NCI-H748 treated with DMSO at 0.1 percent for 48 hours (cell line): ENCODE measurements around the gene CAAP1.
"Not testable (repeated sequence)": the region's sequence is repeated elsewhere in the genome, so short reads cannot be mapped to it uniquely, and the experiment has no call there.

Experiments used
- DNase-seq: peaks from one replicate; lab custom pipeline; 2025; lab: John Stamatoyannopoulos, UW

CAAP1 gene, protein sequence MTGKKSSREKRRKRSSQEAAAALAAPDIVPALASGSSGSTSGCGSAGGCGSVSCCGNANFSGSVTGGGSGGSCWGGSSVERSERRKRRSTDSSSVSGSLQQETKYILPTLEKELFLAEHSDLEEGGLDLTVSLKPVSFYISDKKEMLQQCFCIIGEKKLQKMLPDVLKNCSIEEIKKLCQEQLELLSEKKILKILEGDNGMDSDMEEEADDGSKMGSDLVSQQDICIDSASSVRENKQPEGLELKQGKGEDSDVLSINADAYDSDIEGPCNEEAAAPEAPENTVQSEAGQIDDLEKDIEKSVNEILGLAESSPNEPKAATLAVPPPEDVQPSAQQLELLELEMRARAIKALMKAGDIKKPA

DNA sequence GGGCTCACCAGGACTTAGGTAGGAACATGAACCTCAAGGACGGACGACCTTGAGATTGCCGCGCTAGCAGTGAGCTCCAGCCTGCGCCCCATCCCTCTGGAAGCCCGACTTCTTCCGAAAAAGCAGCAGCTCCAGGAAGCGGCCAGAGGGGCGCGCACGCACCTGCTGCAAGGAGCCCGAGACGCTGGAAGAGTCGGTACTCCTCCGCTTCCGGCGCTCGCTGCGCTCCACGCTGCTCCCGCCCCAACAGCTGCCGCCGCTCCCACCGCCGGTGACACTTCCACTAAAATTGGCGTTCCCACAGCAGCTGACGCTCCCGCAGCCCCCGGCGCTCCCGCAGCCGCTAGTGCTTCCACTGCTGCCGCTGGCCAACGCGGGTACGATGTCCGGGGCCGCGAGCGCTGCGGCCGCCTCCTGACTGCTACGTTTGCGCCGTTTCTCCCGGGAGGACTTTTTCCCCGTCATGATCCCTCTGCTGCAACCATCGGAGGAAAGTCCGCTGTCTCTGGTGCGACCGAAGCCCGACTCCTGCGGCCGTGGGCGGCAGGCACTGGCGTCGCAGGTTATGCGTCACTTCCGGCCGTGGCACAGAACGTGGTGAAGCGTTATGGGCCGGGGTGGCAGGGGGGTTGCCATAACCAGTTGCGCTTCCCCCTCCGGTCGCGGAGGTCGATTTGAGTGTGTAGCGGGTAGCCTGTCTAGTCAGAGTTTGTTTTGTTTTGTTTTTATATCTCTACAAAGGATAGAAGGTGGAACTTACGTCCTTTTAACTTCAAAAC is at the start of gene CAAP1:
Gene CAAP1, minus strand, starts transcription at position 552 of the 779 bp plus-strand sequence. Its CDS starts 87 bp downstream, at position 465.
- DNase-seq: peak; percentile 80

DNA sequence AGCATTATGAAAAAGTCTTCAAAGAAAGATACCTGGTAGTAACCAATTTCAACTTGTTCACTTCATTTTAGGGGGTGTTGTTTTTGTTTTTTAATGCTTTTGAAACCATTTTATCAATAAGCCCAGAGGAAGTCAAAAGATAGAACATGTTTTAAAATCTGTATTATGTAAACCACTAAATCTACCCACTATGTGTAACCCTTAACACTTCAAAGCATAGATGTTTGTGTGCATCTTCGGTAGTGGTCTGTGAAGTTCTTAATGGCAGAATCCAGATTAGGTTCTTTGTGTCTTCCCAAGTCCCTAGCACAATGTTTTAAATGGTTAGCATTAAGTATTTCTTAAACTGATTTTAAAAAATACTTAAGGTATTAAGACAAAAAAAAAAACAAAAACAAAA is 48.2 kb upstream of the CAAP1 start:
- DNase-seq: no peak

DNA sequence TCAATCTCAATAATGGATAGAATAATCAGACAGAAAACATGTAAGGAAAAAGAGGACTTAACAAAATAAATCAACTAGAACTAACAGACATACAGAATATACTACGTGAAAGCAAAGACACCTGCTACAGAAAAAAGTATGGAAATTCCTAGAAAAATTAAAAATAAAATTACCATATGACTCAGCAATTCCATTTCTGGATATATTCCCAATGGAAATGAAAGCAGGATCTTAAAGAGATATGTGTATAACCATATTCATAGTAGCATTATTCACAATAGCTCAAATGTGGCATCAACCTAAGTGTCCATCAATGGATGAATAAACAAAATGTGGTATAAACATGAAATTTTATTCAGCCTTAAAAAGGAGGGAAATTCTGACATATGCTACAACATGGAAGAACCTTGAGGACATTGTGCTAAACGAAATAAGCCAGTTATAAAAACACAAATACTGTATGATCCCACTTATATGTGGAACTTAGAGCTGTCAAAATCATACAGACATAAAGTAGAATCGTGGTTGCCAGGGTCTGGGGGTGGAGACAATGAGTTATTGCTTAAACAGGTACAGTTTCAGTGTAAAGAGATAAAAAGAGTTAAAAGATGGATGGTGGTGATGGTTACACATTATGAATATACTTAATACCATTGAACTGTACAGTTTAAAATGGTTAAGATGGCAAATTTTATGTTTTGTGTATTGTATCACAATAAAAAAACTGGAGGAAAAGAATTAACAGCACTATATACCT is 47.5 kb upstream of the CAAP1 start:
- no peak for DNase-seq

DNA sequence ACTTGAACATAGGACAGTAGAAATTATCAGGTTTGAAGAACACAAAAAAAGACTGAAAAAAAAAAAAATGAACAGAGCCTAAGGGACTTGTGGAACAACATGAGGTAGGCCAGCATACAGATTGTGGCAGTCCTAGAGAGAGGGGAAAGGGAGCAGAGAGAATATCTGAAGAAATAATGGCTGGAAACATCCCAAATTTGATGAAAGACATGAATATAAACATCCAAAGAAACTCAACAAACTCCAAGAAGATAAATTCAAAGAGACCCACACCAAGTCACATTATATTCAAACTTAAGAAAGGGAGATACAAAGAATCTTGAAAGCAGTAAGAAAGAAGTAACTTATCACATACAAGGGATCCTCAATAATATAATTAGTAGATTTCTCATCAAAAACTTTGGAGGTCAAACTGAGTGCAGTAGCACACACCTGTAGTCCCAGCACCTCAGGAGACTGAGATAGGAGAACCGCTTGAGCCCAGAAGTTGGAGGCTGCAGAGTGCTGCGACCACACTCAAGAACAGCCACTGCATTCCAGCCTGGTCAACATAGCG is 45.3 kb upstream of the CAAP1 start:
- no peak for DNase-seq

DNA sequence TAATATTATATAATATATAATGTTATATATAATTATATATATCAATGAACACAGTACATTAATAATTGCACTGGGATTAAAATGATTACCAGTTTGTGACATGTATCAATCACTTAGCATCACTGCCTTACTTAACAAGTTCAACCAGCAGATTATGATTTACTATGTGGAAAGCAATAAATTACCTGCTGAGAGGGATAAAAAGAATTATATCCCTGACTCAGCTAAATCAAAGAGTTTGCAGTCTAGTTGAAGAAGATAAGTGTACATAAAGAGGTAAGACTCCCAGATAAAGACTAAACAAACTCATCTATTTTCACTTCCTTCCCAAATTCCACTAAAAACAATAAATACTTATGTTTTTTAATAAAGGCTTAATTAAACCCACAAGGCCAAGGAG is 43.2 kb upstream of the CAAP1 start:
- no peak for DNase-seq

DNA sequence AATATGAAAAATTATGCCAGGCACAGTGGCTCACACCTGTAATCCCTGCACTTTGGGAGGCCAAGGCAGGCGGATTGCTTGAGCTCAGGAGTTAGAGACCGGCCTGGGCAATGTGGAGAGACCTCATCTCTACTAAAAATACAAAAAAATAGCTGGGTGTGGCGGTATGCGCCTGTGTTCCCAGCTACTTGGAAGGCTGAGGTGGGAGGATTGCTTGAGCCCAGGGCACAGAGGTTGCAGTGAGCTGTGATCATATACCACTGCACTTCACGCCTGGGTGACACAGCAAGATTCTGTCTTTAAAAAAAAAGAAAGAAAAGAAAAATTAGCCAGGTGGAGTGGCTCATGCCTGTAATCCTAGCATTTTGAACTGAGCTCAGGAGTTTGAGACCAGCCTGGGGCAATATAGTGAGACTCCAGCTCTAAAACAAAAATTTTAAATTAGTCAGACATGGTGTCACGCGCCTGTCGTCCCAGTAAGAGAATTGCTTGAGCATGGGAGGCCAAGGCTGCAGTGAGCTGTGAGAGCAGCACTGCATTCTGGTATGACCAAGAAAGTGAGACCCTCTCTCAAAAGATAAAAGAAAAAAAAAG is 36.4 kb upstream of the CAAP1 start:
- no peak for DNase-seq

DNA sequence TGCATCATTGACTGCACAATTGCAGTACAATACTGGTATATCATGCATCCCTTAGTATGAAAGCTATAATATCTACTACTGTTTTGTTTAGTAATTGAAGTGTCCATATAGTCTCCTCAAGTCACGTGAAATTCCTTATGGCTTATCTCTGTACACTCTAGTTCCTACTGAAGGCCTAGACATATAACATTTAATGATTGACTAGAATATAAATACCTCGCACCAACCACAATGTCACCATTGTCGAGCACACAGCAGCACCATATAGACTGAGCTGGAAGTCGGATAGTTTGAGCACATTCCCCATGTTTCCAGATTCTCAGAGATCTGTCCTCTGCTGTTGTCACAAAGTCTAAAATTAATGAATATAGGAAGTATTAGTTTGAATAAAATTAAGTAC is 33.0 kb upstream of the CAAP1 start:
- DNase-seq: no peak

DNA sequence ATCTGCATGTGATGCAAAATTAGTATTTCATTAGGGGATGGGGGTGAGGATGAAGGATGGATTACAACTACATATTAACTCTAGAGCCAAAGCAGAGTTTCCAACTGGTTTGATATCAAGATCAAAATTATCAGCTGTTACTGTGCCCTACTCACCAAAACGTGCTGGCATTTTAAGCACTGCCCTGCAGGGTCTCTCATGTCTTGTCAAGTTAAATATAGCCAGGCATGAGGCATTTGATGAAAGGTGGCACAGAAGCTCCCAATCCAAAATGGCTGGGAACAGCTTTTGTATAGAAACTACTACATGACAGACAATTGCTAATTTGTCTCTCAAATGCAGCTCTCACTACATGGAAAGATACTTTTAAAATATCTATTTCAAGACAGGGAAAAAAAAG is 27.1 kb upstream of the CAAP1 start:
- DNase-seq: no peak

DNA sequence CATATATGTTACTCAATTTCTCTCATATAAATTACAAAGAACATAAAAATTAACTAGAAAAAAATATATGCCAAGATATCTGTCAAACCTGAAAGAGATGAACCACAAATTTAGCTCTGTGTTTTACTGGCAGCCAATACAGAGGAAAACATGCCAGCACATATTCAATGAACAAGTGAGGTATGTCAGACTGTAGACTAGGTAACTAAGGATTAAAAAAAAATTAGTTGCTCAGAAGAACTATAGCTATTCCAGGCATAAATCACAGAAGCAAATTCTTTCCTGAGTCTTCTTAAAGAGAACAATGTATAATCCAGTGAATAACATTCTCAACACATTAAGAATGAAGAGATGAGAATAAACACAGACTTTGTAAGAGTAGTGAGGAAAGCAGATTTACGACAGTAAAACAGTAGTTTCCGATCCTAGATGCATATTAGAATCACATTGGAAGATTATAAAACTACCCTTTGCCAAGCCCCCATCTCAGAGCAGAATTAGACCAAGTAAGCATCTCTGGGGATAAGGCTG is 20.6 kb upstream of the CAAP1 start:
- no peak for DNase-seq

DNA sequence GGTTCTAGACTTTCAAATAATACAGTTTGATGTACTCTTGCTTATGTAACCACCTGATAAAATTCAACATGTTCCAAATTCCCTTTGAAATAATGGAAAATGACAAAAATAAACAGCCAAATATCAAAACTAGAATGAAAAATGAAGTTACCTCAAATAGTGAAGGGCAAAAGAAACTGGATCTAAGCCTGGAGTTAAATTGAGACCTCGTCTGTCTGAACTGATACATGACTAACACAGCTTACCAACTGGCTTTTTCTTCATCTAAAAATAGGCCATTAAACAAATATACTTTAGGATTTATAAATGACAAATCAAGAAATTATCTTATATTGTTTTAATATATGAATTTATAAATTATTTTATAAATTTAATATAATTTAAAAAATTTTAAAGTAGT is 12.1 kb upstream of the CAAP1 start:
- DNase-seq: no peak

DNA sequence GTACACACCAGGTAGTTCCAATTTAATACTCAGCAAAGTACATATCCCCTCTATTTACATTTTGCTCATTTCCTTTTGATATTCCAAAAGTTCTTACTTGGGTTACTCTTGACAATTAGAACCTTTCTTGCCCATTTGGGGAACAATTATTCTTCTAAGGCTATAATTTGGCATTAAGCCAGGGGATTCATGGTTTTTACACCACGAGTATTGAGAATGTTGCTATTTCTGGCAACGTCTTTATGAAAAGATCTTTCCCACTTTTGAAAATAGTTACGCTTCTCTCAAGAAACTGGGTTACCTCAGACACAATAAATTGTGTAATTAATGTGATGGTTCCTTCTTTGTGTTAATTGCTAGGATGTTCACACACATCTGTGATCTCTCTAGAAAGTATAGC is 11.5 kb upstream of the CAAP1 start:
- DNase-seq: no peak

DNA sequence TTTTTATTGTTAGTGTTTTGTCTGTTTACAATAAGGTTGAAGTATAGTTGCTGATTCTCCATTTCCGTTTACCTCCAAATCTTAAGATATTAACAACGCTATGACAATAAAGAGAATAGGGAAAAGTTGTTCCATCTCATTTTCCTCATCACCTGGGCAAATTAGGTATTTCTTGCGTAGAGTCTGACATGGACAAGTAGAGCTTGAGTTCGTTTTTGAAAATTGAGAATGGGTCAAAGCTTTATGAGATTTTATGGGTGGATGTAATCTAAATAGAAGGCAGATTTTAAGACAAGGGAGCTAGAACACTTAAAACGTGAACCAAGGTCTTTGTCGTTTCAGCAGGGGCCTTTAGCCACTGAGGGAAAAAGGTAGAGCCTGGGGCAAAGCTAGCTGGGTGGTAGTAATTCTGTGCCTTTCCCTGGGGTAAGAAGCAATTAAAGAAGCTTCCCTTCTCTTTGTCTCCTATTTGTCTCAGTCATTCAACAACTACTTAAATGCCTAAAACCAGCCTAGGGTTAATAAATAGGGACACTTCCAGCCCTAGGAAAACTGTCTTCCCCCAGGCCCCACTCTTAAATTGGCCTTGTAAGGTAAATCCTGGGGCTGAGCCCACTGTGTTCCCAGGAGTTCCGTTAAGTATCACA is 551 bp upstream of the CAAP1 start:
- DNase-seq: no peak

DNA sequence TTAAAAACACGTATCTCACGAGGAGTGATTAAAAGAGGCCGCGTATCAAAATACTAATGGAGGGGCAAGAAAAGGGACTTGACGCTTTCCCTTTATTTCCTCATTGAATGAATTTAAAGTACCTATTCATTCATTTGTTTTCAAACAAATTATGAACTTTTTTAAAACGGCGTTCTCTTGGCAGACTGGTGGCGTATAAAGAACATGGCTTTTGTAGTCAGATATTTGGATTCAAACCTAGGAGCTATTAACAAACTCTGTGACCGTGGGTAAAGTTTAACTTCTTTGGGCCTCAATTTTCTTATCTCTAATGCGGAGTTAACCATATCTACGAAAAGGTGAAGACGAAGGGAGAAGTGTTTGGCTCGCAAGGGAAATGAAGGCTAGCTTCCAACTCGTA is 876 bp downstream of the CAAP1 start:
- DNase-seq: no peak

DNA sequence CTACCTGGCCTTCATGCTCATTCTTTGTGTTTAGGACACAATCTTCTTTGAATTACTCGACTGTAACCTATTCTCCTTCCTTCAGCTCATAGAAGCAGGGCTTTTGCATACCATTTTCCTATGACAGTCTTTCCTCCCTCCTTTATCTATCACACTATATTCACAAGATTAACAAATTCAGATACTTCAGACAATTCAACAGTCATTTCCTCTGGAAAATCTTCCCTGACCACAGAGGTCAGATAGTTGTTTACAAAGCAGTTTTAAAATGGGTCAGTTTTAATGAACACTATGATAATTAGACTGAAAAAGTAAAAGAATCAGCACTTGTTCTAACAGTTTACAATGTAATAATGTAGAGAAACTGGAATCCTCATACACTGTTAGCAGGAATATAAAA is 4.3 kb downstream of the CAAP1 start:
- no peak for DNase-seq

DNA sequence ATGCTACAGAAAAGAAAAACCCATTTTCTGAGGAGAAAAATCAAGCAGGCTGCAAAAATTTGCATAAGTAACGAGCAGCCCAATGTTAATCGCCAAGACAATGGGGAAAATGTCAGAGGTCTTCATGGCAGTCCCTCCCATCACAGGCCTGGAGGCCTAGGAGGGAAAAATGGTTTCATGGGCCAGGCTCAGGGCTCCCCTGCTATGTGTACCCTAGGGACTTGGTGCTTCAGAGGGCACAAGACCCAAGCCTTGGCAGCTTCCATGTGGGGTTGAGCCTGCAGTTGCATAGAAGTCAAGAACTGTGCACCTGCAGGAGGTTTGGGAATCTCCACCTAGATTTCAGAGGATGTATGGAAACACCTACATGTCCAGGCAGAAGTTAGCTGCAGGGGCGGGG is 10.4 kb downstream of the CAAP1 start:
- DNase-seq: no peak

DNA sequence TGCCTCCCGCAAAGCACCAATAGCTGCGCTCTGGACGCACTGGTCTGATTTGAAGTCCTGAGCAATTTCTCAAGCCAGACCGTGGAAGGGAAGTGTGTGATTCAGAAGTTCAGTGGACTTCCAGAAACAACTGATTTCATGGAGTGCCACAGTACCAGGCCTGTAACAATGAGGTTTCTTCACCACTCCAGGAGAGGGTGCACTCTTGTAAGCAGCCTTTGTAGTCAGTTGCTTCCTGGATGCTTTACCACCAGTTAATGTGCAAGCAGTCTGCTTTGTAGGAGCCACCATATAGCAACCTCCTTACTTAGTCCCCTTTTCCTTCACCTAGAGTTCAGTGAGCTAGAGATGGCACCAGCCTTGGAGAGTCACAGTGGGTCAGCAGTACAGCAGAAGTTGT is 12.3 kb downstream of the CAAP1 start:
- no peak for DNase-seq

DNA sequence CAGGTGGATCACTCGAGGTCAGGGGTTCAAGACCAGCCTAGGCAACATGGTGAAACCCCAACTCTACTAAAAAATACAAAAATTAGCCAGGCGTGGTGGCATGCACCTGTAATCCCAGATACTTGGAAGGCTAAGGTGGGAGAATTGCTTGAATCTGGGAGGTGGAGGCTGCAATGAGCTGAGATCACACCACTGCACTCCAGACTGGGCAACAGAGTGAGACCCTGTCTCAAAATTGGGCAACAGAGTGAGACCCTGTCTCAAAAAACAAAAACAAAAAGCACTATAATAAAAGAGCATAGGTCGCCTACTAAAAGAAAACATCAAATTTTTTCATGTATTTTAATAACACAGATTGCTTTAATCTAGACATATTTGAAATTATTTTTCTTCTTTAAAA is 17.4 kb downstream of the CAAP1 start:
- not testable (repeated sequence) for DNase-seq

DNA sequence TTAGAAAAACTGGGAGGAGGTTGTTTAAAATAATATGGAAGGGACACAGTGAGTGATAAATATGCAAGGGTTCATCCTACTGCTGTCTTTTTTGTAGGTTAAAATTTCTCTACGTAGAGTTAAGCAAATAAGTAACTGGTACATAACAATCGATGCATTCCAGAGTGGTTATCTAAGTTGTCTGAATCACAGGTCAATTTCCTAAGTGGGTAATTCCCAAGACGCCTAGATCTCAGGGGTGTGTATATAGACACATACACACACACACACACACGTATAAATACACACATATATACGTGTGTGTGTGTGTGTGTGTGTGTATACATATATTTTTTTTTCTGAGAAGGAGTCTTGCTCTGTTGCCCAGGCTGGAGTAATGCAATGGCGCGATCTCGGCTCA is 22.3 kb downstream of the CAAP1 start:
- DNase-seq: no peak

DNA sequence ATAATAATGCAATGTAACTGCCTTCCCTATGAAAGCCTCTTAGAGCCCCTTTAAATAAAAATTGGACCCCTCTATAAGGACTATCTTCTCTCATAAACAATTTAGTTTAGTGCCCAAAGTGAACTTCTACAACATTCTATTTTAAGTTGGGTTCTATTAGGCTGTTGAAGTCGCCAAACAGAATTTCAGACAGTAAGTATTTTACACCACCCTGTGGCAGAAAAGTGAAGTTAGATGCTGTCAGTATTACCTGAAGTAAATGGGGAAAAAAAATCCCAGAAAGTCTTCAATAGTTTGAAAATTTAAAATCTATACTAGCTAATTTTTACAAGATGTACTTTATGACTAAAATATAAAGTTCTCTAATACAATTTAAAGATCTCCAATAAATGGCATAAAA is 29.5 kb downstream of the CAAP1 start:
- DNase-seq: no peak

DNA sequence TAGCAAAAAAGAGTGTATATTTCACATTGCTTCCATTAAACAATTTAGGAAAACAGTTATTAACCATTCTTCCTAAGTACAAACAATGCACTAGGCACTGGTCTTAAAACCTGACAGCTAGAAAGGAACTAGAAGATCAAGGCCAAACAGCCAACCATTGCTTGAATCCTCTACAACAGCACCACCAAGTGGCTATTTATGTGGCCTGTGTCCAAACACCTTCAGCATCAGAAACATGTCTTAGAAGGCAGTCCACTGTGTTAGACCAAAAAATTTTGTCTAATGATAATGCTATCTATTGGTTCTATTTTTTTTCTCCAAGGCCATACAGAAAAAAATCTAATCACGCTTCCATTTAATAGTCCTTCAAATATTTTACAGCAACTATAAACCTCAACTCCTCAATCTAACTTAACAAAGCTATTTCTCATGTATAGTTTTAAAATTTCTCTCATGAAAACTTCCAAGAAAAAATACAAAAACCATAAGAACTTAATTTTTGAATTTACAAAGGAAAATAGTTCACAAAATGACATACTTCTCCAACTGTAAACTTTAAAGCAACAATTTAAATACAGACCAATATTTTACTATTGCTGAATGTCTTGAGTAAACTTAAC is 36.1 kb downstream of the CAAP1 start:
- DNase-seq: peak; percentile 59

DNA sequence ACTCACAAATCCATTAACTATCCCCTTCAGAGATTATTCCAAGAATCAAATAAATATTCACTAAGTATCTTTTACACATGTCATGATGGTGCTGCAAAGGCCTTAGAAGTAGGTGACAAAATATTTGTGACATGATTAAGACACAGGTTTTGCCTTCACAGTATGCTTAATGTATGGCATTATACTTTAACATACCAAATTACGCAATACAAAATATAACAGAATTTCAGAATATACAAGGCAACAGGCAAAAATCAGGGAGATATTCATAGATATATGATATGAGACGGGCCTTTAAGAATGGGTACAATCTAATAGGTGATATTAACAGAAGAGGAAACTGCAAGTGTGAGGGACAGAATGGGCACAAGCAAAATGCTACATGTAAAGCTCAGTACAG is 41.6 kb downstream of the CAAP1 start:
- DNase-seq: no peak
